Stimulated activated CD8-positive, alpha-beta memory T cell treated with anti-CD3 and anti-CD28 coated beads, Interleukin-7, amount 100 ng/mL, for 4 hours (primary cell): ENCODE data around the gene S100P.
"Not testable (repeated sequence)": the region's sequence is repeated elsewhere in the genome, so short reads cannot be mapped to it uniquely, and the experiment has no call there.

ENCODE experiments used
- DNase-seq, 2 donors: peaks; one replicate each; pipeline ENCODE4 v3.0.0-alpha.2; 2020; ENCODE audit warnings: low read depth in 2 of 2

S100P gene

DNA sequence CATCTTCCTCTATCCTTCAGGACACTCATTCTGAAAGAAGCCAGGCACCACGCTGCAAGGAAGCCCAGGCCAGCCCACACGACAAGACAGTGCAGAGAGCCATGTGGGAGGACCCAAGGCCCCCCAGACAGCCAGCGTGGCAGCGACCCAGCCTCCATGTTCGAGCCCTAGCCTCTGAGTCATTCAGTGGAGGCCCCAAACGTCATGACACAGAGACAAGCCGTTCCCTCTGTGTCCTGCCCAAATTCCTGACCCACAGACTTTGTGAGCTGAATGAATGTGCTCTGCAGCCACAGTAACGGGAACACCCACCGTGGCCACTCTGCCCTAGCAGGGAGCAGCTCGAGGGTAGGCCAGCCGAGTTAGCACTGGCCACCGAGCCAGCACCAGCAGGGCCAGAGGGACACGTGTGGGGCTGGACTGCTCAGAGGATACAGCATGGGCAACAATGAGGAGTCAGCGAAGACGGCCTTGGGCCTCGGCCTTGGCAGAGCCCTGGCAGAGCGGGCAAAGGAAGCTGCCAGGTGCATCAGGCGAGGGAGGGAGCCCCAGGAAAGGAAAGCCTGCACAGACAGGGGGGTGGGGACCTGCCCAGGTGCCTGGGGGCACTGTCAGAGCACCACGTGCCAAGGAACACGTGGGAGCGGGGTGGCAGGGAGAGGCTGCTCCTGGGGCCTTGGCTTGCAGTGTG, 30.9 kb downstream of the S100P start:
- DNase-seq = no peak

DNA sequence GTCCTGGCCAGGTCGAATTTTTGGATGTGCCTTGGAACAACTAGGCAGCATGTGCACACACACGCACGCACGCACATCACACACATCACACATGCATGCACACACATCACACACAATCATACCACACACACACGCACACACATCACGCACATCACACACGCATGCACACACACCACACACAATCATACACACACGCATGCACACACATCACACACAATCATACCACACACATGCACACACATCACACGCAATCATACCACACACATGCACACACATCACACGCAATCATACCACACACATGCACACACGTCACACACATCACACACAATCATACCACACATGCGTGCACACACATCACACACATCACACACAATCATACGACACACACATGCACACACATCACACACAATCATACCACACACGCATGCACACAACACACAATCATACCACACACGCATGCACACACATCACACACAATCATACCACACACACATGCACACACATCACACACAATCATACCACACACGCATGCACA, 31.8 kb downstream of the S100P start:
- not testable (repeated sequence) for DNase-seq

DNA sequence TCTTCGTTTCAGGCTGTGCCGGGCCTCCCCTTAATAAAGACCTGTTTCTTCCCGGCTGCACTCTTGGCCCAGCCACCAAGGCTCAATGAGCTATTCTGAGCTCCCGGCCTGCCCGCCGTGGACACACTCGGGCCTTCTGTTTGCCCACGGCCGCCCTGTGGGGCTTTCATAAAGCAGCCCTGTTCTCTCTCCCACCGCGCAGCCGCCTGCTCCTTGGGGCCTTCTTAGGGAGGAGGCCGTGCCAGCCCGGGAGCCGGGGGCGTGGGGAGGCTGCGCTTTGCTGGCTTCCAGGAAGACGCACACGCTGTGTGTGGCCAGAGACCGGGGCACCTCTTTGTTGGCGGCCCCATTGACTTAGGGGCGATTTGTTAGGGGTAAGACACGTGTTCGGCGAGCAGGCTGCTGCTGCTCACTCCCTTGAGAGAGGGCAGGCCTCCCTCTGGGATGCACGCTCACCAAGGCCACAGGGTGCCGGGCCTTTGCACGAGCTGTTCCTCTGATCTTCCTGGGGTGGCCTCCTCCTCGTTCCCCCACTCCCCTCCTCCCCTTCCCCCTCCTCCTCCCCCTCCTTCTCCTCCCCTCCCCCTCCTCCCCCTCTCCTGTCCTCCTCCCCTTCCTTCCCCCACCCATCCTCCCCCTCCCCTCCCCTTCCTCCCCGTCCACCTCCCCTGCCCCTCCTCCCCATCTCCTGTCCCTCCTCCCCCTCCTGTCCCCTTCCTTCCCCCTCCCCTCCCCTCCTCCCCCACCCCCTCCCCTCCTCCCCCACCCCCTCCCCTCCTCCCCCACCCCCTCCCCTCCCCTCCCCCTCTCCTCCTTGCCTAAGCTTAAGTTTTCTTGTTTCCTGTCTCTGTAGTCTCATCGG, 33.6 kb downstream of the S100P start:
- no peak for DNase-seq

- DNase-seq = no peak
These were observed 34.2 kb downstream of the S100P start for GRCh38 chr4:6727943-6728250.

DNA sequence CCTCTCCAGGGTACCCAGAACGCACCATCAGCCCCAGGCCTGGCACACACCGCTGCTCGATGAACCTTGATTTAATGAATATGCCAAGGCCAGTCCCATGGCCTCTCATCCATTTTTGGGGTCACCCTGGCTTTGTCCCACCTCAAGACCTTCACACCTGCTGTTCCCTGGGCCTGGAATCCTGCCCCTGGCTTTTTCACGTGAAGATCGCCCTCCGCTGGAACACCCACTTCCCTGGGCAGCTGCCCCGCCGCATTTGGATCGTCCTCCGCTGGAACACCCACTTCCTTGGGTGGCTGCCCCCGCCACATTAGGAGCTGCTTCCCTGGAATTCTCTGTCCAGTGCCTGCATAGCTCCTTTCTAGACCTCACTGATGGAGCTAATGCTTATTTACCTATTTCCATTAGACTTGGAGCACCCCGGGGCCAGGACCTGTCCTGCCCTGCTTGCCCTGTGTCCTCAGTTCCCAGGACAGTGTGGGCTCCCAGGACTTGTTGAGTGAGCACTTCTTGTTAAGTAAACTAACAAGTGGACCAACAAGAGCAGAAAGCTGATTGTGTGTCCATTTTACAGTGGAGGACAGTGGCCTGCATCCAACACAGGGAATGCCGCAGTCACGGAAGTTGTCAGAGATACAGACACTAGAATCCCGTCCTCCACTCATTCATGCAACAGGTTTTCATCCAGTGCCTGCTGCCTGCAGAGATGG, 34.8 kb downstream of the S100P start:
- no peak for DNase-seq

DNA sequence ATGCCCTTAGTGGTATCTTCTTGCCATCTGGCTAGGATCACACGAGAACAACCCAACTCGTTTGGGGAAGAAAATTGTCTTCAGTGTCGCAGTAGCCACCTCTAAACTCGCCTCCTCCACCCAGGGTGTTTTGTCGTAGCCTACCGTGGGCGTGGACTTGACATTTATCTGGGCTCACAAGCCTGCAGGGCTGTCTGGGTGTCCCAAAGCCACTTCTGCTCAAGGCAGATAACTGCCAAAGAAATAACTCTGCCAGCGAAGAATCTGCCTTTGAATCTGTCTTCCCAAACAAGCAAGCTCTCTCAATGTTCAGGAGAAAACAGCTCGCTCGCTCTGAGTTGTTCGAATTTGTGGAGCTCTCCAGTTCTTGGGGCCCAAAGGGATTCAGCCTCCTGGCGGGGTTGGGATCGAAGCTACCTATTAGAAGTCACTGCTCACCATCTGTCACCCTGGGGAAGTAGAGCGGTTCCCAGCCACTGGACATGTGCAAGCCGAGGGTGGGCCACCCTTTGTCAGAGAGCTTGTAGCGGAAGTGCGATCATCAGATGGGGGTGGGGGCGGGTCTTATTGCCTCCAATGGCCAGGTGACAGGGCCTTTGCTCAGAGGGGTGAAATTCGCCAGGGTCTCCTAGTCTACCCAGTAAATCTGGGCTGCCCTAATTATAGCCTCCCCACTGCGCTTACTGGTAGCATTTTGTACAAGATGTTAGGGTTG, 37.1 kb downstream of the S100P start:
- no peak for DNase-seq

DNA sequence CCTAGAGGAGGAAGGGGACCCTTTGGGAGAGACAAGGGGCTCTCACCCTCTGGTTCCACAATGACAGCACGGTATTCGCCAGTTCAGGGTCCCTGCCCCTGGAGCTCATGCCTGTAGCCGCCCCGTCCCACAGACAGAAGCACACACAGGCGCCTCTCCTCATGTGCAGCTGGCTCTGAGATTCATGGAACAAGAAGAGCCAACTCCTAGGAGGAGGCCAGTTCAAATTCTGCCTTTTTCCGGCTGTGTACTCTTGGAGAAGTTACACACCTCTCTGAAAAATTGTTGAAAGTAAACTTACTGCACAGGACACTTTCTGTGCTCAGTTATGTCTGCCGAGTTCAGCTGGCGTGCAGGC, 37.6 kb downstream of the S100P start:
- no peak for DNase-seq

GRCh38 chr4:6731780-6732179, 38.1 kb downstream of the S100P start:
- no peak for DNase-seq

- DNase-seq = no peak
These were observed 39.0 kb downstream of the S100P start for GRCh38 chr4:6732441-6733357.

DNA sequence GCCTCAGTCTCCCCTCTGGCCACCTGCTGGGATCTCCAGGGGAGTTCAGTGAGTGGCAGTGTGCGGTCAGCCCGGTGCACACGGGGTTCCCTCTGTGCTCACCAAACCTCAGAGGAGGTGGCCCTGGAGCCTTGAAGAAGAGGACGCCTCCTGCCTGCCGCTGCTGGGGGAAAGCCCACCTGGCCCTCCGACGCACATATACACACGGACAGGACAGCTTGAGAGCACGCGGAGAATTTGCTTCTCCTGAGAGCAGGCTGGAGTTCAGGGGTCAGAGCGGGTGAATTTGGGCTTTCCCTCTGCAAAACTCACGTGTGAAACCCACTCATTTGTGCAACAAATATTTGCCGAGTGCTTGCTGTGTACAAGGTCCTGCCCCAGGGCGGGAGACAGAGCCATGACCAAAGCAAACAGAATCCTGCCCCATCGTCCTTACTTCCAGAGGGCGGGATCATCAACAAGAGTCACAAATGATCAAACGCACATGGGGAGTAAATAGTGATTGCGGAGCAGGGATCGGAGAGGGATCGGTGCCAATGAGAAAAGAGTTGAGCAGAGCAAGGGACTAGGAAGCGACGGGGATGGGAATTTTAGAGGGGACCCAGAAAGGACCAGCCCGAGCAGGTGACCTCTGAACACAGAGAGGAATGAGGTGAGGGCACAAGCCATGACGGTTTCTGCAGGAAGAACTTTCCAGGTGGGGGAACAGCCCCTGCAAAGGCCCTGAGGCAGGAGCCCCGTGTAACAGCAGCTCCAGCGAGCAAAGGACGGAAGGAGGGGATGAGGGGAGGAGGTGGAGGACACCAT, 39.9 kb downstream of the S100P start:
- DNase-seq = no peak

GRCh38 chr4:6734165-6734786, 40.6 kb downstream of the S100P start:
- DNase-seq = no peak

GRCh38 chr4:6739920-6740319, 46.2 kb downstream of the S100P start:
- no peak for DNase-seq

DNA sequence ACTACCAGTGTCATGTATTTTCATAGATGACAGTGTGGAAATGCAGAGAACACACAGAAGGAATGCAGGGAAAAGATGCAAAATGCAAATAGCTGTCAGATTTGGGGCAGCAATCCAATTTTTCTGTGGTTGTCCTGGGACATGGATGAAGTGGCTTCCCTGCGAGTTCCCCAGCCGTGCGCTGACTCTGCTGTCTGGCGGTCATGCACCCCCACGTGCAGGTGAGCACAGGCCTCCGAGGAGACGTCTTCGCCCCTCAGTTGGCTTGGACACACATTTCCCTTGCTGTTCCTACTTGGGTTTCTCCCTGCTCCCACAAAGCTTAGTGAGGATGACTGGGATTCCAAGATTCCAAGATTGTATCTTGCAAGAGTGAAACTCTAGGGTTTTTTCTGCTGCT, 46.7 kb downstream of the S100P start:
- no peak for DNase-seq

DNA sequence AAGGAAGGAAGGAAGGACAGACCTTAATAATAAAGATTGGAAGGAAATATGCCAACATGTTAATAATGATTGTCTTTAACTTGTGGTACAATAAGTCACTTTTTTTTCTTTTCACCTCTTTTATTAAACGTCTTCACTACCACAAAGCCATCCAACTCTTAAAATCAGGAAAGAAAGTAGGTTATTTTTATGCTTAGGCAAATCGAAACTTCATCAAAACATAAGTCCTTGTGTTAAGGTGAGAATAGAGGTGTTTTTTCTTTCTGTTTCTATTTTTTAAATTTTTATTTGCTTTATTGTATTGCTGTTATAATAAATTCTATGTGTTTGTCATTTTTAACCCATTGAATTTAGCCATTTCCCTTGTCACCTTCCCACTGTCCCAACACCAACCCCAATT, 48.8 kb downstream of the S100P start:
- no peak for DNase-seq

DNA sequence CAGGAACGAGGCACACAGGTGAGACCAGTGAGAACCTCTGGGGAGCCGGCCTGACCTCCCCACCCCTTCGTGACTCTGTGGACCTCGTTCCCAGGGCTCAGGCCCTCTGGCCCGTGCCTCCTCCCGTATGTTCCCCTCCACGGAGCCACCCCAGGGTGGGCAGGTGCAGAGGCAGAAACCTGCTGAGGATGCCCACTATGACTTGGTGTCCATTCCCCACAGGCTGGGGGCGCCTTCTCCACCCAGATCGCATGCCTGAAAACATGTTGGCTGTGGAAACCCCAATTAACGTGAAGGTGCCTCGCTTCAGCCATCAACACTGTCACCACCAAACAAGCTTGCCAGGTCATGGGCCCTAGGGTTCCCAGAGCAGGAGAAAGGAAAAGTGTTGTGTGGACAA, 49.3 kb downstream of the S100P start:
- DNase-seq = no peak
